Activated naive CD8-positive, alpha-beta T cell treated with anti-CD3 and anti-CD28 coated beads, Interleukin-2, amount 50 U/mL, for 16 hours (primary cell): ENCODE results near the gene AEBP2.
"Not testable (repeated sequence)": the region's sequence is repeated elsewhere in the genome, so short reads cannot be mapped to it uniquely, and the experiment has no call there.

ENCODE experiments used
- DNase-seq: peaks from one replicate; pipeline ENCODE4 v3.0.0-alpha.2; 2020; ENCODE audit warnings: low read depth, low spot score

The AEBP2 gene

GRCh38 chr12:19552441-19553097 is 113.3 kb downstream of the AEBP2 start:
- not testable (repeated sequence) for DNase-seq

- DNase-seq: no peak
These were observed 113.9 kb downstream of the AEBP2 start for GRCh38 chr12:19553175-19553574.

GRCh38 chr12:19561411-19561961 is 122.2 kb downstream of the AEBP2 start:
- DNase-seq: no peak
